Activated CD8-positive, alpha-beta memory T cell treated with anti-CD3 and anti-CD28 coated beads, Interleukin-2, amount 50 U/mL, for 48 hours (primary cell): ENCODE data around the gene PDK1.
A peak's percentile ranks its signal among the peaks of the same experiment; 100 is the strongest.
"Not testable (repeated sequence)": the region's sequence is repeated elsewhere in the genome, so short reads cannot be mapped to it uniquely, and the experiment has no call there.

ENCODE experiments used
- DNase-seq: peaks from one replicate; pipeline ENCODE4 v3.0.0-alpha.2; 2020

Gene PDK1

GRCh38 chr2:172554352-172555271, 1.3 kb upstream of the PDK1 start:
- DNase-seq: no peak

DNA sequence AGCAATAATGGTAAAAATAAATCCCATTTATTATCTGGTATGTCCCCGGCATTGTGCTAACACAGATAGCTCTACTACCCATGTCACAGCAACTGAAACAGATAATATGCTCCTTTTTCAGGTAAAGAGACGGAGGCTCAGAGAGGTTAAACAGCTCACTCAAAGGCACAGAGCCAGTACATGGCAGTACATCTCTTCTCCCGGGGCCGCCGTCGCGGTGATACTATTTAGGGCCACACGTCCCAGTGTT, 693 bp upstream of the PDK1 start:
- DNase-seq: no peak

DNA sequence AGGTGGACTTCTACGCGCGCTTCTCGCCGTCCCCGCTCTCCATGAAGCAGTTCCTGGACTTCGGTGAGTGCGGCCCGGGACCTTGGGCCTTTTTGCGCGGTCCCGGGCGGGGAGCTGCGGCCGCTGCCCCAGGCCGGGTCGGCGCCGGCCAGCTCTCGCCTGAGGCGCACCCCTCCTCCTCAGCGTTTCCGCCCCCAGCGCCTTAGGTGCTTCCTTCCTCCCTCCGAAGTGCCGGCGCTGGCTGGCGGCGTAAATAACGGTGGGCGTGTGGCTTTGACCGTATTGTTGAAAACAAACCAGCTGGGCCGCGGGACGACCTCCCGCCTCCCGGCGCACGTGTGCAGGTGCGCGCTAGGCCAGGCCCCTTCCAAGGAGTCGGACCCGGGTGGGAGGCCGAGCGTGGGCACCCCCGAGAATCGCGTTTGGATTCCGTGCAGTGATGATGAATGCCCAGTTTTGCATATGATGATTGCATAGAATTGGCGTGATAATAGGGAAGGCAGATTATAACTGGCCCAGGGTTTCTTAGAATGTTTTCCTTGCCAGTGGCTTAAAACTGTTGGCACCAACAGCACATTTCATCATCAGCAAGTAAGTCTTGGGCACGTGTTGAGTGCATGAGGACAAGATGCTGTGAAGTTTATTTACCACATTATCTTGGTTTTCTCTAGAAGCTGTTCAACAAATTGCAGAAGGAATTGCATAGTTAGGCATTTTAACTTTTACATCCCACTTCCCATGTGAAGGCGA, 569 bp downstream of the PDK1 start:
- DNase-seq: peak; percentile 86

DNA sequence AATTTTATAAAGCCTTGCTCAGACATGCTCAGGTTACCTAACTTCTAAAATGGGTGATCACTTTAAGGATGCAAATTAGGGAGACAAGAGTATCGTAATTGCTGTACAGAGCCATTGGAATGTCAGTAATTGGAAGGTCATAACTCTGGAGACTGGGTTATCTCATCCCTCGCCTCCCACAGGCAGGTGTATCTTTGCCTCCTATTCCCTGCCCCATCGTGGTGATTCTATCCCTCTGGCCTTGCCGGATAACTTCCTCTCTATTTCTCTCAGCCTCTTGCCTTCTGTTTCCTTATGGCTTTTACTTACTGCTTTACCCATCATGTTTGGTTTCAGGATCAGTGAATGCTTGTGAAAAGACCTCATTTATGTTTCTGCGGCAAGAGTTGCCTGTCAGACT, 2.5 kb downstream of the PDK1 start:
- DNase-seq: no peak

GRCh38 chr2:172560721-172561120, 4.8 kb downstream of the PDK1 start:
- DNase-seq: no peak

- no peak for DNase-seq
Observed at GRCh38 chr2:172561270-172561669, 5.4 kb downstream of the PDK1 start.

- DNase-seq: no peak
Observed at GRCh38 chr2:172562298-172562697, 6.4 kb downstream of the PDK1 start.

- no peak for DNase-seq
Observed at GRCh38 chr2:172564376-172564775, 8.5 kb downstream of the PDK1 start.

- DNase-seq: no peak
Observed at GRCh38 chr2:172571245-172571644, 15.4 kb downstream of the PDK1 start.

- no peak for DNase-seq
Observed at GRCh38 chr2:172572981-172573380, 17.1 kb downstream of the PDK1 start.

DNA sequence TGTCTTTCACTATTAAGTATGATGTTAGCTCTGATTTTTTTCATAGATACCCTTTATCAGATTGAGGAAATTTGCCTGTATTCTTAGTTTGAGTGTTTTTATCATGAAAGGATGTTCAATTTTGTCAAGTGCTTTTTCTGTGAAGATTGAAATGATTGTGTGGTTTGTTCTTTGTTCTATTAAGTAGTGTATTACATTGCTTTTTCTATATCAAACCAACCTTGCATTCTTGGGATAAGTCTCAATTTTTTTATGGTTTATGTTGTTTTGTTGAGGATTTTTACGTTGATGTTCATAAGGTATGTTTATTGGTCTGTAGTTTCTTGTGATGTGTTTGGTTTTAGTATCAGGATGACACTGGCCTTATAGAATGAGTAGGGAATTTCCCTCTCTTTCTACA, 19.1 kb downstream of the PDK1 start:
- DNase-seq: no peak

- DNase-seq: no peak
Observed at GRCh38 chr2:172578054-172578453, 22.2 kb downstream of the PDK1 start.

- DNase-seq: no peak
Observed at GRCh38 chr2:172578860-172579512, 23.1 kb downstream of the PDK1 start.

DNA sequence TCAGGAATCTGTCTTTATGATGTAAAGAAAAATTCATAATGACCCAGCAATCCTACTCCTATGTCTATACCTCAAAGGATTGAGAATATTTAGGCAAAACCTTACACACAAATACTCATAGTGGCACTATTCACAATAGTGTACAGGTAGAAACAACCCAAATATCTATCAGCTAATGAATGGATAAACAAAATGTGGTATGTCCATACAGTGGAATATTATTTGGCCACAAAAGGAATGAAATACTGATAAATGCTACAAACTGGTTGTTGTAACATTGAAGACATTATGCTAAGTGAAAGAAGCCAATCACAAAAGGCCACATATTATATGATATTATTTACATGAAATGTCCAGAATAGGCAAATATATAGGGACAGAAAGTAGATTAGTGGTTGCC, 24.7 kb downstream of the PDK1 start:
- DNase-seq: no peak

DNA sequence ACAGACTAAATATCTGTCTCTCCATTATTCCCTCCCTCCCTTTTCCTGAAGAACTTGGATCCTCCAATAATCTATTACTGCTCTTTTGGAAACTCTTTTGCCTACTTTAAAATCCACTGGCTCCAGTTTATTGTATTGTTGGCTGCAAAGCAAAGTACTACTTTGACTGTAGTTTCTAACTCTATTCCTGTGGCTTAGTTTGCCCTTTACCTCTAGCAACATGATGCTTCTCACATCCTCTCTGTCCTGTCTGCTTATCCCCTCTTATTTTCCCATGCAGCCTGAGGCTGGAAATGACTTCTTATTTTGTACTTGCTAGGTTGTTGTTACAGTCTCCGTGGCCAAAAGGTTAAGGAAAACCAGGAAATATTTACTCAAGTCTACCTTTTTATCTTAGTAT, 26.8 kb downstream of the PDK1 start:
- no peak for DNase-seq

GRCh38 chr2:172586245-172586891, 30.5 kb downstream of the PDK1 start:
- DNase-seq: no peak

DNA sequence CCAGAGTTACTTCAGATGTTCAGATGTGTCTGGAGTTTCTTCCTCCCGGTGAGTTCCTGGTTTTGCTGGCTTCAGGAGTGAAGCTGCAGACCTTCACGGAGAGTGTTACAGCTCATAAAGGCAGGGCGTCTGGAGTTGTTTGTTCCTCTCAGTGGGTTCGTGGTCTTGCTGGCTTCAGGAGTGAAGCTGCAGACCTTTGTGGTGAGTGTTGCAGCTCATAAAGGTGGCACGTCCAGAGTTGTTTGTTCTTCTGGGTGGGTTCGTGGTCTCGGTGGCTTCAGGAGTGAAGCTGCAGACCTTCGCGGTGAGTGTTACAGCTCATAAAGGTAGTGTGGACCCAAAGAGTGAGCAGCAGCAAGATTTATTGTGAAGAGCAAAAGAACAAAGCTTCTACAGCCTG, 31.3 kb downstream of the PDK1 start:
- not testable (repeated sequence) for DNase-seq

DNA sequence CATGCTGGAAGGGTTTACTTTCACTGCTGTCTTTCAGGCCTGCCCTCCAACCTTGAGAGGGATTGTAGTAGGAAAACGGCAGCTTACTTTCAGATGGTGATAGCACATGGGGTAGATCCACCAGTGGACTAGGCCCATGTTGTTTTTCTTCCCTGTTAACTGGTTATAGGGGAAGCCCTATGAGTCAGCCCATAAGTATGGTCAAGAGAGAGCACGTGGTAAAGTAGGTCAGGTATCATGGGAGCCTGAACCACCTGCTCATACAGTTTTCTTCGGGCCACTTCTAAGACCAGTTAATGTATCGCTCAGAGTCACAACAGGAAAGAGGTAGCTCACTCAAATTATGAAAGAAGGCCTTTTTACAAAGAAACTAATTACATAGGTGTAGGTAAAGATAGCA, 33.0 kb downstream of the PDK1 start:
- no peak for DNase-seq

GRCh38 chr2:172591386-172591785, 35.5 kb downstream of the PDK1 start:
- not testable (repeated sequence) for DNase-seq

GRCh38 chr2:172592190-172592589, 36.3 kb downstream of the PDK1 start:
- not testable (repeated sequence) for DNase-seq

GRCh38 chr2:172596776-172597175, 40.9 kb downstream of the PDK1 start:
- no peak for DNase-seq

- DNase-seq: no peak
Observed at GRCh38 chr2:172597176-172597842, 41.4 kb downstream of the PDK1 start.

- DNase-seq: no peak
Observed at GRCh38 chr2:172599947-172600346, 44.1 kb downstream of the PDK1 start.
